ENCODE results near the gene PHYKPL. TPM values are rescaled to one million over a fixed set of nuclear protein-coding genes. Genes with fewer than 3 reads are reported as not detected.

Gene PHYKPL
- total and polyA plus RNA-seq, 2 of the 4 experiments (the other 2 are of a cell fraction): 10.0 to 24.5 TPM

DNA sequence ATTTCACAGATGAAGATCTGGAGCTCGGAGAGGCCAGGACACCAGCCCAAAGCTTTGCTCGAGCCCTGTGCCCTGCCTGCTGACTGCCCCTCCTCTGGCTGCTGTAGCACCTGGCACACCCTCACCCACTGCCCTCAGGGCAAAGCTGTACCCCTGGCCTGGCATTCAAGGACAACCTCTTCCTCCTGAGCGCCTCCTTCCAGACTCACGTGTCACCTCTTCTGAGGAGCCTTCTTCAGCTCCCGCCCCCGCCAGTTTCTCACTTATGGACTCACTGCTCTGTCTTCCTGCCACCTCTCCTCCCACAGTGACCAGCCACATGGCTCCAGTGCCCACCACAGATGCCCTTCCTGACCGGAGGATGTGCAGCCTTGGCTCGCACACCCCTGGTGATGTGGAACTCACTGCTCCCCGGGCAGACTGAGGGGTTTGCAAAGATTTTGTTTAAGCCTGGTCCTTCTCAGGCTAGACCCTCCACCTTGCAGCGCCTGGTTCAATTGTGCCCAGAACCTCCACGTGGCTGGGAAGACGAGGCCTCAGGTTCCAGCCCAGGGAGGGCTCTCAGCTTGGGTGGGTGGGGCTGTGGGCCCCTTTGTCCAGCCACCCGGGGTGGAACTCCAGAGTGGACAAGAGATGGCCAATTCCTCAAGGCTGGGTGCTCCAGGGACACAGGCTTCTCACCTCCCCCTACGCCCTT lies 46.6 kb upstream of the PHYKPL start:
- Histone ChIP-seq H2BK20ac (ENCODE audit: low read depth, low read length) (no peak overlapping the region), H3K4me2 (ENCODE audit: low read depth, low read length) (no peak overlapping the region), H3K14ac (replicated peaks; ENCODE audit: low read depth, low read length) (no peak overlapping the region), H3K9ac (ENCODE audit: low read depth, low read length) (no peak overlapping the region), H4K5ac (ENCODE audit: low read depth, low read length) (no peak overlapping the region), H2AFZ (replicated peaks; ENCODE audit: low read length, poor library complexity) (no peak overlapping the region), H4K20me1 (ENCODE audit: insufficient read depth, low read length) (no peaks in the 10 kb centered on the region), H3K18ac (ENCODE audit: low read depth, low read length) (no peak overlapping the region), H4K91ac (ENCODE audit: insufficient read depth, low read depth, low read length) (no peak overlapping the region), H2BK15ac (ENCODE audit: low read depth, low read length) (no peak overlapping the region), H2BK5ac (ENCODE audit: low read depth, low read length, poor library complexity, severe bottlenecking) (no peak overlapping the region), H3K9me1 (ENCODE audit: insufficient read depth, low read length) (no peaks in the 10 kb centered on the region), H2AK5ac (ENCODE audit: low read depth, low read length) (no peak overlapping the region), H2BK120ac (ENCODE audit: low read depth, low read length) (no peak overlapping the region), H3K27me3 (ENCODE audit: control insufficient read depth, insufficient read depth, low read length) (no peaks in the 10 kb centered on the region; the same call in 1 of the 2 replicates), H3K23ac (ENCODE audit: low read depth, low read length) (no peak overlapping the region), H3K9me3 (ENCODE audit: control insufficient read depth, insufficient read depth, low read length) (peaks cover 13% of the 10 kb centered on the region), H3K36me3 (ENCODE audit: control insufficient read depth, insufficient read depth, low read length) (no peaks in the 10 kb centered on the region), H3K27ac (ENCODE audit: insufficient read depth, low read length) (no peak overlapping the region), H3K79me1 (ENCODE audit: low read depth in 1 of 2, low read length in 2 of 2) (no peaks in the 10 kb centered on the region), H4K8ac (ENCODE audit: low read depth in 2 of 2, low read length in 2 of 2) (no peak overlapping the region), H3K4me3 (ENCODE audit: insufficient read depth, low read depth, low read length) (no peak overlapping the region), H2AK9ac (replicated peaks; ENCODE audit: low read depth, low read length, poor library complexity) (no peak overlapping the region), H3K4me1 (ENCODE audit: control insufficient read depth, insufficient read depth, low read length) (no peaks in the 10 kb centered on the region), H3K56ac (ENCODE audit: extremely low read depth, insufficient read depth, low read length) (no peak overlapping the region), H3K4ac (ENCODE audit: low read depth, low read length) (no peak overlapping the region)
- POLR2A ChIA-PET (ENCODE audit: unreplicated experiment): no interaction called here
- in situ Hi-C loops (cut with MboI; ENCODE audit: low sequenced_read_pairs) (loop anchor here (25.0 kb wide), 1 partner anchor 1208 kb away; no protein-coding TSS in a partner anchor), dilution Hi-C loops (cut with HindIII; ENCODE audit: low sequenced_read_pairs, unreplicated experiment) (no loop called here), intact Hi-C loops (cut with micrococcal nuclease) (no loop called here)
- DNase-seq (no peak), ATAC-seq (ENCODE audit: low read depth) (no peak)
- TF ChIP-seq MAFK (IDR thresholded peaks at IDR 0.05; ENCODE audit: low read depth, low read length) (no peak), CHD1 (IDR thresholded peaks at IDR 0.05; ENCODE audit: low read depth, low read length) (no peak), BHLHE40 (IDR thresholded peaks at IDR 0.05; ENCODE audit: low read depth, low read length) (no peak), SMC3 (IDR thresholded peaks at IDR 0.05; ENCODE audit: low read depth, low read length) (no peak), MXI1 (IDR thresholded peaks at IDR 0.05; ENCODE audit: borderline replicate concordance, low read depth, low read length) (no peak), RCOR1 (IDR thresholded peaks at IDR 0.05; ENCODE audit: insufficient replicate concordance, low read length) (no peak), RFX5 (IDR thresholded peaks at IDR 0.05; ENCODE audit: low read depth, low read length) (no peak), MAZ (IDR thresholded peaks at IDR 0.05; ENCODE audit: borderline replicate concordance, low read depth, low read length) (no peak), RAD21 (IDR thresholded peaks at IDR 0.05; ENCODE audit: low read length) (no peak), CEBPB (IDR thresholded peaks at IDR 0.05; ENCODE audit: low read depth, low read length) (no peak), FOS (IDR thresholded peaks at IDR 0.05; ENCODE audit: low read depth, low read length) (no peak), POLR2A (IDR thresholded peaks at IDR 0.05; ENCODE audit: low read depth, low read length) (no peak), NFE2L2 (IDR thresholded peaks at IDR 0.05; ENCODE audit: low read depth, low read length) (no peak)
- TF ChIP-seq, protein P1, sequence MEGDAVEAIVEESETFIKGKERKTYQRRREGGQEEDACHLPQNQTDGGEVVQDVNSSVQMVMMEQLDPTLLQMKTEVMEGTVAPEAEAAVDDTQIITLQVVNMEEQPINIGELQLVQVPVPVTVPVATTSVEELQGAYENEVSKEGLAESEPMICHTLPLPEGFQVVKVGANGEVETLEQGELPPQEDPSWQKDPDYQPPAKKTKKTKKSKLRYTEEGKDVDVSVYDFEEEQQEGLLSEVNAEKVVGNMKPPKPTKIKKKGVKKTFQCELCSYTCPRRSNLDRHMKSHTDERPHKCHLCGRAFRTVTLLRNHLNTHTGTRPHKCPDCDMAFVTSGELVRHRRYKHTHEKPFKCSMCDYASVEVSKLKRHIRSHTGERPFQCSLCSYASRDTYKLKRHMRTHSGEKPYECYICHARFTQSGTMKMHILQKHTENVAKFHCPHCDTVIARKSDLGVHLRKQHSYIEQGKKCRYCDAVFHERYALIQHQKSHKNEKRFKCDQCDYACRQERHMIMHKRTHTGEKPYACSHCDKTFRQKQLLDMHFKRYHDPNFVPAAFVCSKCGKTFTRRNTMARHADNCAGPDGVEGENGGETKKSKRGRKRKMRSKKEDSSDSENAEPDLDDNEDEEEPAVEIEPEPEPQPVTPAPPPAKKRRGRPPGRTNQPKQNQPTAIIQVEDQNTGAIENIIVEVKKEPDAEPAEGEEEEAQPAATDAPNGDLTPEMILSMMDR (conservative IDR thresholded peaks at IDR 0.05; ENCODE audit: low read depth, low read length): no peak
- TF ChIP-seq, protein P2, sequence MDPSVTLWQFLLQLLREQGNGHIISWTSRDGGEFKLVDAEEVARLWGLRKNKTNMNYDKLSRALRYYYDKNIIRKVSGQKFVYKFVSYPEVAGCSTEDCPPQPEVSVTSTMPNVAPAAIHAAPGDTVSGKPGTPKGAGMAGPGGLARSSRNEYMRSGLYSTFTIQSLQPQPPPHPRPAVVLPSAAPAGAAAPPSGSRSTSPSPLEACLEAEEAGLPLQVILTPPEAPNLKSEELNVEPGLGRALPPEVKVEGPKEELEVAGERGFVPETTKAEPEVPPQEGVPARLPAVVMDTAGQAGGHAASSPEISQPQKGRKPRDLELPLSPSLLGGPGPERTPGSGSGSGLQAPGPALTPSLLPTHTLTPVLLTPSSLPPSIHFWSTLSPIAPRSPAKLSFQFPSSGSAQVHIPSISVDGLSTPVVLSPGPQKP (IDR thresholded peaks at IDR 0.05; ENCODE audit: borderline replicate concordance, low read depth, low read length): no peak
- TF ChIP-seq, protein P3, sequence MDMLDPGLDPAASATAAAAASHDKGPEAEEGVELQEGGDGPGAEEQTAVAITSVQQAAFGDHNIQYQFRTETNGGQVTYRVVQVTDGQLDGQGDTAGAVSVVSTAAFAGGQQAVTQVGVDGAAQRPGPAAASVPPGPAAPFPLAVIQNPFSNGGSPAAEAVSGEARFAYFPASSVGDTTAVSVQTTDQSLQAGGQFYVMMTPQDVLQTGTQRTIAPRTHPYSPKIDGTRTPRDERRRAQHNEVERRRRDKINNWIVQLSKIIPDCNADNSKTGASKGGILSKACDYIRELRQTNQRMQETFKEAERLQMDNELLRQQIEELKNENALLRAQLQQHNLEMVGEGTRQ (IDR thresholded peaks at IDR 0.05; ENCODE audit: low read depth, low read length): no peak
- 67% methylated on average over 9 of the region's 14 CpGs; no CpG with 5 or more reads in 1 of the 2 experiments for WGBS, 2 experiments (ENCODE audit: extremely low coverage in 2 of 2, insufficient read length in 1 of 2)
- BruUV-seq (replicated peaks): no TSS peak
- CTCF ChIA-PET: interaction anchor here (0.7 to 0.8 kb wide), 2 partner anchors 271 to 280 kb away, joined by 3 read pairs; no protein-coding TSS in a partner anchor

All from IMR-90 (cell line).